ENCODE results near the gene EFNA2. TPM values are rescaled to one million over a fixed set of nuclear protein-coding genes. Genes with fewer than 3 reads are reported as not detected.

The EFNA2 gene
- total RNA-seq, 1 donor from 2014 or later = not detected

- ATAC-seq = no peak
- no peak for TF ChIP-seq CTCF (IDR thresholded peaks at IDR 0.05)
- peaks cover 48% of the 10 kb centered on the region for H3K36me3 ChIP-seq
- intact Hi-C loops (cut with DNase I) = no loop called here
- H3K4me3 ChIP-seq = peak overlapping the region; percentile 69
- no peak overlapping the region for H3K27ac ChIP-seq
- peaks cover 43% of the 10 kb centered on the region for H3K4me1 ChIP-seq
- no peak for DNase-seq
- H3K9me3 ChIP-seq = no peaks in the 10 kb centered on the region
- no peaks in the 10 kb centered on the region for H3K27me3 ChIP-seq
These were observed 9.0 kb upstream of the EFNA2 start for GRCh38 chr19:1276628-1277022.

DNA sequence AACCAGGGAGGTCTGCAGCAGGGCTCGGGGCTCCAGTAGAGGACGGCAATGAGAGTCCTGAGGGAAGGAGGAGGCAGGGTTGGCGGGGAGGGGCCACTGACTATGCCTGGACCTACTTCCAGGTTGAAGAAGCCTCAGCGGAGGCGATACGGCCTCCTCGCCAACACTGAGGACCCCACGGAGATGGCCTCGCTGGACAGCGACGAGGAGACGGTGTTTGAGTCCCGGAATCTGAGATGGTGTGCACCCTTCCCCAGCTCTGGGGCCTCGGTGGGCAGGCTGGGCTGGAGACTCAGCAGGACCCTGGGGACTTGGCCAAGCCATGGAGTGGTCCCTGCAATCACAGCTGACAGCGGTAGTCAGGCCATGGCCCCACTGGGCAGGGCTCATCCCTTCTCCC is 8.6 kb upstream of the EFNA2 start:
- H3K4me3 ChIP-seq = no peak overlapping the region
- DNase-seq = no peak
- intact Hi-C loops (cut with DNase I) = no loop called here
- no peak for ATAC-seq
- H3K27me3 ChIP-seq = no peaks in the 10 kb centered on the region
- H3K9me3 ChIP-seq = no peaks in the 10 kb centered on the region
- H3K27ac ChIP-seq = no peak overlapping the region
- peaks cover 38% of the 10 kb centered on the region for H3K4me1 ChIP-seq
- TF ChIP-seq CTCF (IDR thresholded peaks at IDR 0.05) = no peak
- peaks cover 44% of the 10 kb centered on the region for H3K36me3 ChIP-seq

DNA sequence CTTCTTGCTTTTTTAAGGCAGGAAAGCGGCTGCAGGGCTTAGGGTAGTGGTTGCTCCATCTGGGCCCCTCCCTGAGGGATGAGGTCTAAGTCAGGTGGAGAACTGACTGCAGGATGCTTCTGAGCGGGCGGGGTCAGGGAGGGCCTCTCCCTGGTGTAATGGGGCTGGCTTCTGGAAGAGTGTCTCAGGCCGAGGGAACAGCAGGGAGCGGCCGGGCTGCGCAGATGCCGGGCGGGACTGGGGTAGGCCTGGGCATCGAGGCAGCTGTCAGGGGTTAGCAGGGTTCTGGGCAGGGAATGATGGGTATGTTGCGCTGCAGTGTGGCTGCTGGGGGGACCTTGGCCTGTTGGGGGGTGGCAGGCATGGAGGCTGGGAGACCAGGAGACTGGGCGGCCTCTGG is 7.6 kb upstream of the EFNA2 start:
- intact Hi-C loops (cut with DNase I) = no loop called here

DNA sequence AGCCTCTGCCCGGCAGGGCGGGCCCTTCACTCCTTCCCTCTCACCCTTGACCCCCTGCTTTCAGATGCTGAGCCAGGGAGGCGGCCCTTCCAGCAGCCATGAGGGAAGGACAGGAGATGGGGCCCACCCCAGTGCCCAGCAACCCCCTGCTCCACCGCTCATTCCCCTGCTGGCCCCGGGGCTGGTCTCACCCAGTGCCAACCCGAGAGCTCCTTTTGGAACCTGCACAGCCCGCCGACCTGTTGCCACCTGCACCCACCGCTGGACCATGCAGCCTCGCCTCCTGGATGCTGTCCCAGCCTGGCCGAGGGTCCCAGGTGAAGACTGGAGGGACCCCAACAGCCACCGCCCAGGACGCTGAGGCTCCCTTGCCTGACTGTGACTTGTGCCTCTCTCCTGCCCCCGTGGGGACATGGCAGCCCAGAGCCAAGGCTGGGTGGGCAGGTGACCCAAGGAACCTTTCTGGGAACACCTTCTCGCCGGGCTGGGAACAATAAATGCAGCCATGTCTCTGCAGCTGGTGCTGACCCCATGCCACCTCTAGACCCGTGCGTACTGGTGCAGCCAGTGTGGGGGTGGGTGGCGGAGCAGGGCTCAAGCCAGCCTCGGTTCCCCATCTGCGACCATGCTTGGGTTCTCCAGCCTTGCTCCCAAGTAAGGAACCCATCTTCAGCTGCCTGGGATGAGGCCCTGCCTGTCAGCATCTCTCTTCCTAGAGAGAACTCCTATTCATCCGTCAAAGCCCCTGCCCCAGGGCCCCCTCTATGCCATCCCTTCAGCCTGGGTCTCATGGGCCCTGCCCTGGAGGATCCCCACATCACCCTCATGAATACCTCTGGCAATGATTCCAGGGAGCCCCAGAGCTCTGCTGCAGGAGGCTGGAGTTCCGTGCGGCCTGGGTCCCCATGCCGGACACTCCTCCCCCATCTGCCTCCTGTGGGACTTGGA is 6.7 kb upstream of the EFNA2 start:
- no peak for ATAC-seq
- no peak for TF ChIP-seq CTCF (IDR thresholded peaks at IDR 0.05)
- H3K4me3 ChIP-seq = no peak overlapping the region
- peaks cover 25% of the 10 kb centered on the region for H3K36me3 ChIP-seq
- H3K27me3 ChIP-seq = peaks cover 7% of the 10 kb centered on the region
- intact Hi-C loops (cut with DNase I) = no loop called here
- no peak overlapping the region for H3K27ac ChIP-seq
- H3K4me1 ChIP-seq = peaks cover 19% of the 10 kb centered on the region
- no peak for DNase-seq
- H3K9me3 ChIP-seq = no peaks in the 10 kb centered on the region

More for the DNA sequence above, 7.6 kb upstream of the EFNA2 start:
- no peak for TF ChIP-seq CTCF (IDR thresholded peaks at IDR 0.05)
- DNase-seq (no peak), ATAC-seq (no peak)
- Histone ChIP-seq H3K27ac (no peak overlapping the region), H3K36me3 (peaks cover 34% of the 10 kb centered on the region), H3K27me3 (no peaks in the 10 kb centered on the region), H3K4me3 (no peak overlapping the region), H3K9me3 (no peaks in the 10 kb centered on the region), H3K4me1 (peaks cover 28% of the 10 kb centered on the region)

GRCh38 chr19:1279782-1280341 is 5.8 kb upstream of the EFNA2 start:
- peak; percentile 46 for ATAC-seq
- Histone ChIP-seq H3K27me3 (peaks cover 16% of the 10 kb centered on the region), H3K36me3 (peaks cover 16% of the 10 kb centered on the region), H3K9me3 (no peaks in the 10 kb centered on the region), H3K4me3 (no peak overlapping the region), H3K4me1 (peaks cover 10% of the 10 kb centered on the region), H3K27ac (no peak overlapping the region)
- intact Hi-C loops (cut with DNase I) = no loop called here
- peak; percentile 97 for TF ChIP-seq CTCF (IDR thresholded peaks at IDR 0.05)
- DNase-seq = peak; percentile 92

All from upper lobe of right lung (tissue), 1 donor.